Keratinocyte (primary cell): ENCODE data around the gene ATF4. TPM values are rescaled to one million over a fixed set of nuclear protein-coding genes. Genes with fewer than 3 reads are reported as not detected.

ENCODE experiments used
- DNase-seq: peaks from one replicate; pipeline ENCODE4 v3.0.0-alpha.2; 2011; ENCODE audit warnings: low read depth, missing footprints, low spot score
- FAIRE-seq: peaks from 2 replicates; lab custom pipeline; 2011; peaks lifted over from hg19 to GRCh38; lab: Jason Lieb, UNC
- H2AFZ ChIP-seq: 2 replicates; pipeline ENCODE4 v1.6.0; 2012; ENCODE audit warnings: low read length, control low read depth, inconsistent platforms; ENCODE audit not compliant: control insufficient read depth
- H3K27ac ChIP-seq: 2 replicates; pipeline ENCODE4 v1.5.1; 2011; ENCODE audit warnings: low read length; ENCODE audit not compliant: control insufficient read depth, insufficient read depth
- H3K27me3 ChIP-seq: 3 replicates; pipeline ENCODE4 v1.6.0; 2011; ENCODE audit warnings: low read length; ENCODE audit not compliant: control insufficient read depth, insufficient read depth; ENCODE audit errors: extremely low read depth
- H3K36me3 ChIP-seq, 2 experiments: 2 replicates in 1 of 2; 3 replicates in 1 of 2; pipeline ENCODE4 v1.5.1; 2011; ENCODE audit warnings: low read length in 2 of 2, mild to moderate bottlenecking in 1 of 2; ENCODE audit not compliant: control insufficient read depth in 2 of 2, insufficient read depth in 2 of 2; ENCODE audit errors: extremely low read depth in 1 of 2
- H3K4me1 ChIP-seq: 3 replicates; pipeline ENCODE4 v1.5.1; 2011; ENCODE audit warnings: low read length; ENCODE audit not compliant: control insufficient read depth, insufficient read depth; ENCODE audit errors: extremely low read depth
- H3K4me2 ChIP-seq: 3 replicates; pipeline ENCODE4 v1.6.0; 2011; ENCODE audit warnings: low read depth, low read length; ENCODE audit not compliant: control insufficient read depth, insufficient read depth; ENCODE audit errors: extremely low read depth
- H3K4me3 ChIP-seq, 3 experiments: fragments of 200-600 bp in 1 of 3; sonication (generic) in 1 of 3; 2 replicates in 2 of 3; 3 replicates in 1 of 3; pipeline ENCODE4 v1.5.1; 2011 to 2016; ENCODE audit warnings: low read length in 3 of 3, mild to moderate bottlenecking in 3 of 3, control low read depth in 2 of 3, inconsistent platforms in 1 of 3, low read depth in 1 of 3, mixed read lengths in 1 of 3, mixed run types in 1 of 3, moderate library complexity in 1 of 3; ENCODE audit not compliant: control insufficient read depth in 2 of 3, insufficient read depth in 2 of 3; ENCODE audit errors: extremely low read depth in 1 of 3
- H3K79me2 ChIP-seq: 2 replicates; pipeline ENCODE4 v1.6.0; 2012; ENCODE audit warnings: low read length; ENCODE audit not compliant: control insufficient read depth, insufficient read depth
- H3K9ac ChIP-seq: 3 replicates; pipeline ENCODE4 v1.6.0; 2011; ENCODE audit warnings: low read length; ENCODE audit not compliant: control insufficient read depth, insufficient read depth; ENCODE audit errors: extremely low read depth
- H3K9me1 ChIP-seq: 3 replicates; pipeline ENCODE4 v1.6.0; 2011; ENCODE audit warnings: low read length; ENCODE audit not compliant: control insufficient read depth, insufficient read depth; ENCODE audit errors: extremely low read depth
- H3K9me3 ChIP-seq: 2 replicates; pipeline ENCODE4 v1.5.1; 2012; ENCODE audit warnings: low read depth, low read length; ENCODE audit not compliant: control insufficient read depth
- H4K20me1 ChIP-seq: 3 replicates; pipeline ENCODE4 v1.6.0; 2011; ENCODE audit warnings: low read length; ENCODE audit not compliant: control insufficient read depth, insufficient read depth; ENCODE audit errors: extremely low read depth
- CTCF ChIP-seq, 3 experiments: IDR thresholded peaks in 1 of 3; conservative IDR thresholded peaks in 1 of 3; optimal IDR thresholded peaks in 1 of 3; 2 replicates in 2 of 3; 3 replicates in 1 of 3; pipeline versions ENCODE3 to v1.5.1; 2011; ENCODE audit warnings: low read length in 3 of 3, mild to moderate bottlenecking in 3 of 3, moderate library complexity in 2 of 3, control low read depth in 1 of 3, inconsistent platforms in 1 of 3; ENCODE audit not compliant: insufficient read depth in 2 of 3; ENCODE audit errors: extremely low read depth in 1 of 3
- EZH2 ChIP-seq: IDR thresholded peaks from one replicate; pipeline ENCODE4 v1.6.1; 2012; ENCODE audit warnings: inconsistent platforms, mild to moderate bottlenecking, low read length, moderate library complexity
- dilution Hi-C: fragments of 300-500 bp; cut with MboI; formaldehyde crosslinking; loops from one replicate; pipeline ENCODE4 v1.7.0; 2020; ENCODE audit warnings: low sequenced_read_pairs; ENCODE audit not compliant: extremely low pct_ligation_motif_present
- polyA plus RNA-seq, 5 experiments: library from polyadenylated mRNA; depleted of rRNA in 3 of 5; stranded (reverse) in 3 of 5; stranded (forward) in 1 of 5; unstranded in 1 of 5; fragments of >200 nt; gene quantifications; 1 replicate in 1 of 5; 2 replicates in 3 of 5; 3 replicates in 1 of 5; pipeline versions ENCODE4 v1.2.1 to v1.2.3, GENCODE V29; 2011 to 2012; ENCODE audit warnings: missing spikeins in 2 of 5, low read depth in 1 of 5, low replicate concordance in 1 of 5

The ATF4 gene
- polyA plus RNA-seq, 1 donor (not counting 4 experiments of a cell fraction or from before 2014, with no cell fraction given) = 629 TPM

DNA sequence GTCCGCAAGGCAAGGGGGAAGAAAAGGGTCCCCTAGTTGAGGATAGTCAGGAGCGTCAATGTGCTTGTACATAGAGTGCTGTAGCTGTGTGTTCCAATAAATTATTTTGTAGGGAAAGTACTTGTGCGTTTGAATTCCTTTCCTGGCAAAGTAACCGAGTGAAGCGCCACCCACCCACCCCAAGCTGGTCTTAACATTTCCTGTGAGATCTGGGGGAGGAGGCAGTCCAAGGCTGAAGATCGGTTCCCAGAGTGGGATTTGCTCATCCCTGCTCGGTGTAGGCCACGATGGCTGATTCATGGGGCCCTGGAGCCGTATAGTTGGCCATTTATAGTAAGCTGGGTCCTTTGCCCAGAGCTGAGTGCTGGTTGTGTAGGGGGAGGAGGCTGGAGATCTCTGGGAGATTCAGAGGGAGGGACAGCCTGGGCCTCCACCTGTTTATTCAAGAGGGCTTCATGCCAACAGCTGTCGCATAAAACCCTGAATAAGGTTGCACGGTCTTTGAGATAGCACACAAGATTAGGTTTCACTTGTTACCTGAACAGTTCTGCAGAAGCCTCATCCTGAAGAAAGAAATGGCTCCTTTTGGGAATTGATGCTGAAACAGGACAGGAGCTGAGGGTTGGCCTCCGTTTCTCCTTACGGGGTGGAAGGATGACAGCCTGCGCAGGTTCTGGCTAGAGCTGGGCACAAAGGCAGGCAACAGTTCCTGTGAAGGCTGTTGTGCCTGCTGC is 2.4 kb downstream of the ATF4 start:
- Histone ChIP-seq H3K36me3 (peaks cover 15 to 35% of the 10 kb centered on the region in 2 experiments), H3K79me2 (peaks cover 26% of the 10 kb centered on the region), H3K9me1 (peaks cover 4% of the 10 kb centered on the region), H3K9ac (peak overlapping the region; percentile 99), H3K9me3 (no peaks in the 10 kb centered on the region), H3K27ac (peak overlapping the region; percentile 49), H4K20me1 (peaks cover 55% of the 10 kb centered on the region), H3K4me2 (peak overlapping the region; percentile 96), H2AFZ (no peak overlapping the region), H3K4me1 (peaks cover 24% of the 10 kb centered on the region), H3K27me3 (no peaks in the 10 kb centered on the region), H3K4me3 (peak overlapping the region; percentile 79 to 93 (median 86))
- dilution Hi-C loops = no loop called here
- no peak for FAIRE-seq
- TF ChIP-seq CTCF (optimal IDR thresholded peaks at IDR 0.05 in 1 of 3, IDR thresholded peaks at IDR 0.05 in 1 of 3, conservative IDR thresholded peaks at IDR 0.05 in 1 of 3; ENCODE audit: extremely low read depth in 1 of 3, insufficient read depth in 2 of 3, low read length in 3 of 3) (no peak), EZH2 (no peak)
- no peak for DNase-seq

DNA sequence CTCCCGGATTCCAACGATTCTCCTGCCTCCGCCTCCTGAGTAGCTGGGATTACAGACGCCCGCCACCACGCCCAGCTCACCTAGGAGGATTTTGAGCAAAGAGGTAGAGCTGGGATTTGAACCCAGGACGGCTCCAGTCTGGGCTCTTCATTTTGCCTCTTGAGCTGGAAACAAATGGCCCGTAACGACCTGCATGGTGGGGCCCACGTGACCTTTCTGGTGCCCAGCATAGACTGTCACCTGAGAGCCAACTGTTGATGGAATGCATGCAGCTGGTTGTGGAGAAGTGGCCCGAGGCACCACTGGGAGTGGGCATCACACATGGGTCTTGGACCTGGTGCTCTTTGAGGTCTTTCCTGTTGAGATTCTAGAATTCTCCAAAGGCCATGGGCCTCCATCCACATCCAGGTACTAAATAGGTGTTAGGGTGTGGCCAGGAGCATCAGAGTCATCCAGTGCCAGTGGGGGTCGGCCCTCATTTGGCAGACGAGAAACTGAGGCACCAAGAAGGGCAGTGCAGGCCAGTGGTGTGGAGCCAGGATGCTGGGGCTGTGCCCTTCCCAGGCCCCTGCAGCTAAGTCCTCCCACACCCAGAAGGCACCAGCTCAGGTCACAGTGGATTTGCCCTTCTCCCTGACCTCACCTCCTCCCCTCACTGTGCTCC is 3.9 kb downstream of the ATF4 start:
- peaks cover 14 to 49% of the 10 kb centered on the region in 2 experiments for H3K36me3 ChIP-seq
- no peak overlapping the region for H3K9ac ChIP-seq
- DNase-seq (no peak), FAIRE-seq (no peak)
- H3K4me1 ChIP-seq = peaks cover 28% of the 10 kb centered on the region
- TF ChIP-seq EZH2 = no peak
- TF ChIP-seq CTCF (optimal IDR thresholded peaks at IDR 0.05 in 1 of 3, IDR thresholded peaks at IDR 0.05 in 1 of 3, conservative IDR thresholded peaks at IDR 0.05 in 1 of 3; ENCODE audit: extremely low read depth in 1 of 3, insufficient read depth in 2 of 3, low read length in 3 of 3) = no peak
- dilution Hi-C loops = no loop called here
- H2AFZ ChIP-seq = no peak overlapping the region
- no peaks in the 10 kb centered on the region for H3K9me3 ChIP-seq
- H3K9me1 ChIP-seq = peaks cover 4% of the 10 kb centered on the region
- H3K4me3 ChIP-seq = no peak overlapping the region
- no peaks in the 10 kb centered on the region for H3K27me3 ChIP-seq
- peaks cover 32% of the 10 kb centered on the region for H3K79me2 ChIP-seq
- peaks cover 67% of the 10 kb centered on the region for H4K20me1 ChIP-seq
- no peak overlapping the region for H3K27ac ChIP-seq
- H3K4me2 ChIP-seq = no peak overlapping the region
